ENCODE measurements around the gene F12.
"Not testable (repeated sequence)": the region's sequence is repeated elsewhere in the genome, so short reads cannot be mapped to it uniquely, and the experiment has no call there.

The F12 gene

GRCh38 chr5:177432143-177432838 lies 22.9 kb upstream of the F12 start:
- DNase-seq (ENCODE audit: low read depth), result no peak

- DNase-seq (ENCODE audit: low read depth), result no peak
Measured at GRCh38 chr5:177431317-177432142, 22.2 kb upstream of the F12 start.

GRCh38 chr5:177430972-177431316 lies 21.6 kb upstream of the F12 start:
- DNase-seq (ENCODE audit: low read depth), result no peak

GRCh38 chr5:177430140-177430951 lies 21.0 kb upstream of the F12 start:
- DNase-seq (ENCODE audit: low read depth), result no peak

- DNase-seq (ENCODE audit: low read depth), result no peak
Measured at GRCh38 chr5:177429248-177430040, 20.1 kb upstream of the F12 start.

- no peak for DNase-seq (ENCODE audit: low read depth)
Measured at GRCh38 chr5:177428574-177429217, 19.3 kb upstream of the F12 start.

GRCh38 chr5:177427919-177428573 lies 18.7 kb upstream of the F12 start:
- DNase-seq (ENCODE audit: low read depth), result no peak

GRCh38 chr5:177427211-177427822 lies 18.0 kb upstream of the F12 start:
- peak; percentile 29 for DNase-seq (ENCODE audit: low read depth)

GRCh38 chr5:177426566-177427210 lies 17.3 kb upstream of the F12 start, which contains the start of gene GRK6:
Gene GRK6 (plus strand): TSS chr5:177426676. CDS start chr5:177426846, 170 bp downstream.
- DNase-seq (ENCODE audit: low read depth), result no peak

- DNase-seq (ENCODE audit: low read depth), result peak; percentile 100
Measured at GRCh38 chr5:177425801-177426565, 16.6 kb upstream of the F12 start.

GRCh38 chr5:177425196-177425800 lies 15.9 kb upstream of the F12 start:
- no peak for DNase-seq (ENCODE audit: low read depth)

- DNase-seq (ENCODE audit: low read depth), result no peak
Measured at GRCh38 chr5:177423671-177424070, 14.3 kb upstream of the F12 start.

- no peak for DNase-seq (ENCODE audit: low read depth)
Measured at GRCh38 chr5:177421062-177421798, 11.9 kb upstream of the F12 start.

GRCh38 chr5:177420472-177420871 lies 11.1 kb upstream of the F12 start:
- not testable (repeated sequence) for DNase-seq (ENCODE audit: low read depth)

- peak; percentile 58 for DNase-seq (ENCODE audit: low read depth)
Measured at GRCh38 chr5:177419046-177419445, 9.7 kb upstream of the F12 start.

GRCh38 chr5:177417081-177417480 lies 7.7 kb upstream of the F12 start:
- DNase-seq (ENCODE audit: low read depth), result not testable (repeated sequence)

GRCh38 chr5:177414481-177414880 lies 5.1 kb upstream of the F12 start:
- DNase-seq (ENCODE audit: low read depth), result no peak
